CD8-positive, alpha-beta memory T cell (primary cell): ENCODE results near the gene IPO13. TPM values are rescaled to one million over a fixed set of nuclear protein-coding genes. Genes with fewer than 3 reads are reported as not detected.

Source experiments
- CTCF ChIA-PET: fragments of 350-600 bp; sonication (Branson Sonifier 250); formaldehyde crosslinking; loops from one replicate; lab custom pipeline; 2021; ENCODE audit warnings: antibody characterized with exemption; lab: Charles Lee
- POLR2A ChIA-PET: fragments of 350-600 bp; sonication (Branson Sonifier 250); formaldehyde crosslinking; loops from one replicate; lab custom pipeline; 2021; ENCODE audit warnings: antibody characterized with exemption; lab: Charles Lee
- DNase-seq, 5 donors: peaks; one replicate each; pipeline versions ENCODE4 v3.0.0 to v3.0.0-alpha.2; 2020 to 2022; ENCODE audit warnings: mixed read lengths in 1 of 5
- H3K27ac ChIP-seq: one replicate; pipeline ENCODE4 v1.7.0; 2013; ENCODE audit warnings: low read depth, mild to moderate bottlenecking, low read length, moderate library complexity
- H3K27me3 ChIP-seq: 2 replicates; pipeline ENCODE4 v1.7.0; 2013; ENCODE audit warnings: low read length, mild to moderate bottlenecking; ENCODE audit not compliant: insufficient read depth, poor library complexity, severe bottlenecking
- H3K36me3 ChIP-seq: 2 replicates; pipeline ENCODE4 v1.7.0; 2013; ENCODE audit warnings: mild to moderate bottlenecking, low read length, moderate library complexity; ENCODE audit not compliant: insufficient read depth
- H3K4me1 ChIP-seq: 2 replicates; pipeline ENCODE4 v1.7.0; 2013; ENCODE audit warnings: mild to moderate bottlenecking, low read length, moderate library complexity; ENCODE audit not compliant: insufficient read depth
- H3K4me3 ChIP-seq: 2 replicates; pipeline ENCODE4 v1.7.0; 2013; ENCODE audit warnings: mild to moderate bottlenecking, low read length
- H3K9me3 ChIP-seq: 2 replicates; pipeline ENCODE4 v1.7.0; 2013; ENCODE audit warnings: mild to moderate bottlenecking, low read length
- H3K27ac Mint-ChIP-seq, 8 donors: one replicate each; pipeline ENCODE4 v1.8.0; 2020 to 2021; ENCODE audit warnings: mixed read lengths in 8 of 8, mild to moderate bottlenecking in 6 of 8, inconsistent platforms in 3 of 8, moderate library complexity in 3 of 8
- H3K27me3 Mint-ChIP-seq, 2 donors: one replicate each; pipeline ENCODE4 v1.8.0; 2020 to 2021; ENCODE audit warnings: mixed read lengths in 2 of 2, mild to moderate bottlenecking in 1 of 2, moderate library complexity in 1 of 2
- H3K36me3 Mint-ChIP-seq, 3 donors: one replicate each; pipeline ENCODE4 v1.8.0; 2020 to 2021; ENCODE audit warnings: mixed read lengths in 3 of 3, inconsistent platforms in 1 of 3, mild to moderate bottlenecking in 1 of 3
- H3K4me1 Mint-ChIP-seq, 3 donors: one replicate each; pipeline ENCODE4 v1.8.0; 2020 to 2021; ENCODE audit warnings: mixed read lengths in 3 of 3, inconsistent platforms in 1 of 3, mild to moderate bottlenecking in 1 of 3
- H3K4me3 Mint-ChIP-seq, 7 donors: one replicate each; pipeline ENCODE4 v1.8.0; 2020 to 2021; ENCODE audit warnings: mixed read lengths in 7 of 7, mild to moderate bottlenecking in 6 of 7, moderate library complexity in 4 of 7, inconsistent platforms in 2 of 7
- H3K9me3 Mint-ChIP-seq, 5 donors: one replicate each; pipeline ENCODE4 v1.8.0; 2020 to 2022; ENCODE audit warnings: mixed read lengths in 5 of 5, mild to moderate bottlenecking in 3 of 5, moderate library complexity in 2 of 5, inconsistent platforms in 1 of 5
- polyA plus RNA-seq: library from polyadenylated mRNA; unstranded; fragments of 300-500 nt; fragmentation: Illumina TruSeq; gene quantifications from one replicate; pipeline ENCODE4 v1.2.3, GENCODE V29; 2021
- total RNA-seq, 2 experiments: library from RNA; stranded (reverse); gene quantifications; one replicate each; pipeline ENCODE4 v1.2.3, GENCODE V29; 2021

The IPO13 gene
- total and polyA plus RNA-seq, 3 experiments from 2014 or later = 16.0 to 32.1 (median 28.9) TPM

- no peak overlapping the region for H3K4me3 Mint-ChIP-seq
- no peak for DNase-seq
- H3K4me1 Mint-ChIP-seq = peaks cover 0 to 4% (median 2%) of the 10 kb centered on the region in 3 donors
- Histone ChIP-seq H3K27me3 (no peaks in the 10 kb centered on the region), H3K27ac (no peak overlapping the region), H3K4me3 (no peak overlapping the region), H3K4me1 (no peaks in the 10 kb centered on the region), H3K36me3 (no peaks in the 10 kb centered on the region), H3K9me3 (no peaks in the 10 kb centered on the region)
- H3K9me3 Mint-ChIP-seq = no peaks in the 10 kb centered on the region
- POLR2A ChIA-PET = no interaction called here
- CTCF ChIA-PET = no interaction called here
- H3K36me3 Mint-ChIP-seq = peaks cover 0 to 26% (median 16%) of the 10 kb centered on the region in 3 donors
- H3K27me3 Mint-ChIP-seq = no peaks in the 10 kb centered on the region
- peak overlapping the region in 1 of 8 donors; percentile 78 for H3K27ac Mint-ChIP-seq
Observed at GRCh38 chr1:43921022-43921421, 25.7 kb upstream of the IPO13 start.

- Mint-ChIP-seq H3K4me3 (no peak overlapping the region), H3K9me3 (no peaks in the 10 kb centered on the region)
- POLR2A ChIA-PET = no interaction called here
Observed at GRCh38 chr1:43924516-43924915, 22.2 kb upstream of the IPO13 start.

DNA sequence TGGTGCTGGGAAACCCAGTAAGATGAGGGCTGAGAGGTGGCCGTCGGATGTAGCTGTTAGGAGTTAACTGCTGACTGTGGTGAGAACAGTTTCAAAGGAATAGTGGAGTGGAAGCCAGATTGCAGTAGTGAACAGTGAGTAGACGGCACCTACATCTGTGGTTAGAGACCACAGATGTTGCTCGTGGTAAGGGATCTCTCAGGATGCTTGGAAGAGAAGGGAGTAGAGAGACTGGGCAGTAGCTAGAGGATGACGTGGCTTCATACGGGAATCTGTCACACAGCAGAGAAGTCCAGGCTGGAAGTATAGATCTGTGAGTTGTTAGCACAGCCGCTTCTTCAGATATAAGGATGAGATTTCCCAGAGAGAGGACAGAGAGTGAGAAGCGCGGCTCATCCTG lies 20.9 kb upstream of the IPO13 start:
- CTCF ChIA-PET = interaction anchor here (1.9 kb wide), 1 partner anchor 9 kb away, joined by 11 read pairs; no protein-coding TSS in a partner anchor
- Mint-ChIP-seq H3K4me3 (no peak overlapping the region), H3K4me1 (no peaks in the 10 kb centered on the region), H3K9me3 (no peaks in the 10 kb centered on the region), H3K27me3 (peaks cover 0 to 3% of the 10 kb centered on the region in 2 donors), H3K36me3 (peaks cover 0 to 31% (median 16%) of the 10 kb centered on the region in 3 donors), H3K27ac (peak overlapping the region in 1 of 8 donors; percentile 4)
- Histone ChIP-seq H3K27ac (no peak overlapping the region), H3K27me3 (no peaks in the 10 kb centered on the region), H3K36me3 (no peaks in the 10 kb centered on the region), H3K4me1 (no peaks in the 10 kb centered on the region), H3K9me3 (no peaks in the 10 kb centered on the region), H3K4me3 (no peak overlapping the region)
- DNase-seq = no peak
- POLR2A ChIA-PET = no interaction called here

More at GRCh38 chr1:43924516-43924915, 22.2 kb upstream of the IPO13 start:
- peaks cover 0 to 31% (median 16%) of the 10 kb centered on the region in 3 donors for H3K36me3 Mint-ChIP-seq
- no peak for DNase-seq
- H3K27ac Mint-ChIP-seq = peak overlapping the region in 1 of 8 donors; percentile 69
- CTCF ChIA-PET = interaction anchor here (1.2 kb wide), 1 partner anchor 11 kb away, joined by 3 read pairs; no protein-coding TSS in a partner anchor
- Histone ChIP-seq H3K9me3 (no peaks in the 10 kb centered on the region), H3K4me3 (no peak overlapping the region), H3K27ac (no peak overlapping the region), H3K27me3 (no peaks in the 10 kb centered on the region), H3K36me3 (no peaks in the 10 kb centered on the region), H3K4me1 (no peaks in the 10 kb centered on the region)
- H3K4me1 Mint-ChIP-seq = peaks cover 0 to under 1% (median 0%) of the 10 kb centered on the region in 3 donors
- H3K27me3 Mint-ChIP-seq = peaks cover 0 to 3% of the 10 kb centered on the region in 2 donors

DNA sequence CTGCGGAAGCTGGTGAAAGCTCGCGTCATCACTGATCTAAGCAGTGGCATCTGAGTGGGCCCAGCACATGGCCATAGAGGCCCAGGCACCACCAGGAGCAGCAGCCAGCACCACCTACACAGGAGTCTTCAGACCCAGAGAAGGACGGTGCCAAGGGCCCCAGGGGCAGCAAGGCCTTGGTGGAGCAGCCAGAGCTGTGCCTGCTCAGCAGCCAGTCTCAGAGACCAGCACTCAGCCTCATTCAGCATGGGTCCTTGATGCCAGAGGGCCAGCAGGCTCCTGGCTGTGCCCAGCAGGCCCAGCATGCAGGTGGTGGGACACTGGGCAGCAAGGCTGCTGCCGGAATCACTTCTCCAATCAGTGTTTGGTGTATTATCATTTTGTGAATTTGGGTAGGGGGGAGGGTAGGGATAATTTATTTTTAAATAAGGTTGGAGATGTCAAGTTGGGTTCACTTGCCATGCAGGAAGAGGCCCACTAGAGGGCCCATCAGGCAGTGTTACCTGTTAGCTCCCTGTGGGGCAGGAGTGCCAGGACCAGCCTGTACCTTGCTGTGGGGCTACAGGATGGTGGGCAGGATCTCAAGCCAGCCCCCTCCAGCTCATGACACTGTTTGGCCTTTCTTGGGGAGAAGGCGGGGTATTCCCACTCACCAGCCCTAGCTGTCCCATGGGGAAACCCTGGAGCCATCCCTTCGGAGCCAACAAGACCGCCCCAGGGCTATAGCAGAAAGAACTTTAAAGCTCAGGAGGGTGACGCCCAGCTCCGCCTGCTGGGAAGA lies 16.4 kb upstream of the IPO13 start:
- Histone ChIP-seq H3K27me3 (peaks cover 16% of the 10 kb centered on the region), H3K4me1 (no peaks in the 10 kb centered on the region), H3K4me3 (no peak overlapping the region), H3K27ac (no peak overlapping the region), H3K36me3 (no peaks in the 10 kb centered on the region), H3K9me3 (no peaks in the 10 kb centered on the region)
- CTCF ChIA-PET = interaction anchor here (0.9 to 1.2 kb wide), 4 partner anchors 15 to 400 kb away, joined by 3 to 4 read pairs (median 3); no protein-coding TSS in a partner anchor
- H3K4me1 Mint-ChIP-seq = peaks cover 6 to 15% (median 8%) of the 10 kb centered on the region in 3 donors
- no peak for DNase-seq
- no peaks in the 10 kb centered on the region for H3K9me3 Mint-ChIP-seq
- no peak overlapping the region for H3K27ac Mint-ChIP-seq
- POLR2A ChIA-PET = no interaction called here
- H3K4me3 Mint-ChIP-seq = no peak overlapping the region
- peaks cover 0 to 15% (median 7%) of the 10 kb centered on the region in 3 donors for H3K36me3 Mint-ChIP-seq
- H3K27me3 Mint-ChIP-seq = peaks cover 19 to 26% of the 10 kb centered on the region in 2 donors

GRCh38 chr1:43930949-43931275 lies 15.8 kb upstream of the IPO13 start:
- Mint-ChIP-seq H3K27me3 (peaks cover 22 to 29% of the 10 kb centered on the region in 2 donors), H3K4me1 (peaks cover 6 to 18% (median 11%) of the 10 kb centered on the region in 3 donors)

GRCh38 chr1:43931711-43932660 lies 14.8 kb upstream of the IPO13 start:
- POLR2A ChIA-PET = no interaction called here
- Mint-ChIP-seq H3K27me3 (peaks cover 22 to 29% of the 10 kb centered on the region in 2 donors), H3K36me3 (peaks cover 0 to 3% (median 0%) of the 10 kb centered on the region in 3 donors), H3K9me3 (no peaks in the 10 kb centered on the region), H3K27ac (no peak overlapping the region), H3K4me3 (no peak overlapping the region), H3K4me1 (peaks cover 6 to 21% (median 11%) of the 10 kb centered on the region in 3 donors)
- no peak for DNase-seq
- Histone ChIP-seq H3K27me3 (peaks cover 21% of the 10 kb centered on the region), H3K9me3 (no peaks in the 10 kb centered on the region), H3K4me3 (no peak overlapping the region), H3K27ac (no peak overlapping the region), H3K36me3 (no peaks in the 10 kb centered on the region), H3K4me1 (no peaks in the 10 kb centered on the region)
- CTCF ChIA-PET = interaction anchor here (1.4 to 4.4 kb wide), 2 partner anchors 15 to 105 kb away, joined by 4 to 46 read pairs; partner anchors contain the start of gene IPO13

More at GRCh38 chr1:43930949-43931275, 15.8 kb upstream of the IPO13 start:
- Mint-ChIP-seq H3K36me3 (peaks cover 0 to 9% (median 1%) of the 10 kb centered on the region in 3 donors), H3K4me3 (no peak overlapping the region), H3K27ac (no peak overlapping the region), H3K9me3 (no peaks in the 10 kb centered on the region)
- no peak for DNase-seq
- Histone ChIP-seq H3K4me1 (no peaks in the 10 kb centered on the region), H3K36me3 (no peaks in the 10 kb centered on the region), H3K4me3 (no peak overlapping the region), H3K27ac (no peak overlapping the region), H3K9me3 (no peaks in the 10 kb centered on the region), H3K27me3 (peaks cover 21% of the 10 kb centered on the region)
- ChIA-PET POLR2A (no interaction called here), CTCF (interaction anchor here (0.9 to 1.2 kb wide), 3 partner anchors 105 to 401 kb away, joined by 3 to 4 read pairs (median 3); no protein-coding TSS in a partner anchor)

- ChIA-PET POLR2A (no interaction called here), CTCF (interaction anchor here (1.4 to 4.4 kb wide), 5 partner anchors 10 to 168 kb away, joined by 4 to 46 read pairs (median 9); partner anchors contain the start of gene IPO13)
- Mint-ChIP-seq H3K27me3 (peaks cover 24 to 29% of the 10 kb centered on the region in 2 donors), H3K4me3 (peak overlapping the region in 1 of 7 donors; percentile 2), H3K27ac (no peak overlapping the region), H3K36me3 (no peaks in the 10 kb centered on the region), H3K9me3 (no peaks in the 10 kb centered on the region), H3K4me1 (peaks cover 6 to 21% (median 11%) of the 10 kb centered on the region in 3 donors)
- Histone ChIP-seq H3K9me3 (no peaks in the 10 kb centered on the region), H3K4me3 (no peak overlapping the region), H3K4me1 (no peaks in the 10 kb centered on the region), H3K27ac (no peak overlapping the region), H3K36me3 (no peaks in the 10 kb centered on the region), H3K27me3 (peaks cover 21% of the 10 kb centered on the region)
- DNase-seq = no peak
Observed at GRCh38 chr1:43932786-43933385, 13.9 kb upstream of the IPO13 start.
